HEK293 (cell line): ENCODE measurements around the gene AMPD3.

Experiments
- CTCF ChIA-PET: fragments of 350-600 bp; formaldehyde crosslinking; extraction: SDS; loops from one replicate; lab custom pipeline; 2021; ENCODE audit warnings: antibody characterized with exemption; lab: Yijun Ruan, JAX
- POLR2A ChIA-PET: fragments of 300-600 bp; formaldehyde crosslinking; extraction: SDS; loops from one replicate; lab custom pipeline; 2020; ENCODE audit warnings: antibody characterized with exemption, inconsistent platforms; lab: Yijun Ruan, JAX
- H3K27ac ChIP-seq: fragments of 200-500 bp; sonication (Bioruptor generic); 2 replicates; pipeline ENCODE4 v1.5.1; 2014; ENCODE audit warnings: low read depth, low read length, control low read depth, inconsistent platforms; ENCODE audit errors: extremely low read depth
- H3K36me3 ChIP-seq, 2 experiments: fragments of 200-500 bp in 1 of 2; sonication (Bioruptor generic) in 1 of 2; 1 replicate in 1 of 2; 2 replicates in 1 of 2; pipeline ENCODE4 v1.5.1; 2014 to 2017; ENCODE audit warnings: inconsistent platforms in 2 of 2, low read length in 2 of 2; ENCODE audit not compliant: control insufficient read depth in 2 of 2, insufficient read depth in 1 of 2
- H3K4me1 ChIP-seq: fragments of 200-500 bp; sonication (Bioruptor generic); 2 replicates; pipeline ENCODE4 v1.5.1; 2014; ENCODE audit warnings: mild to moderate bottlenecking, low read length, inconsistent platforms; ENCODE audit not compliant: control insufficient read depth, insufficient read depth
- H3K4me3 ChIP-seq: 2 replicates; pipeline ENCODE4 v1.5.1; 2011; ENCODE audit warnings: low read depth, mild to moderate bottlenecking, control low read depth, low read length, moderate library complexity
- H3K9me3 ChIP-seq: fragments of 200-500 bp; sonication (Bioruptor generic); 2 replicates; pipeline ENCODE4 v1.5.1; 2014; ENCODE audit warnings: low read depth, low read length, inconsistent platforms; ENCODE audit not compliant: control insufficient read depth, insufficient read depth
- KLF9 ChIP-seq: fragments of 450-650 bp; formaldehyde crosslinking; IDR thresholded peaks from 2 replicates; pipeline ENCODE4 v1.5.1; 2016; ENCODE audit warnings: missing biosample characterization, missing genetic modification characterization, low read depth
- MEIS1 ChIP-seq: sonication (generic); formaldehyde crosslinking; IDR thresholded peaks from 2 replicates; pipeline ENCODE4 v1.8.1; 2022; ENCODE audit warnings: missing genetic modification reagents, mild to moderate bottlenecking, borderline replicate concordance
- SETDB1 ChIP-seq: IDR thresholded peaks from one replicate; pipeline ENCODE4 v1.6.1; 2017; ENCODE audit warnings: mild to moderate bottlenecking, low read length, moderate library complexity, mixed read lengths; ENCODE audit not compliant: insufficient read length
- ZBTB6 ChIP-seq: fragments of 450-650 bp; formaldehyde crosslinking; IDR thresholded peaks from 2 replicates; pipeline ENCODE4 v1.5.1; 2017; ENCODE audit warnings: missing biosample characterization, missing genetic modification characterization
- ZFP41 ChIP-seq: fragments of 450-650 bp; formaldehyde crosslinking; IDR thresholded peaks from 2 replicates; pipeline ENCODE4 v1.5.1; 2016; ENCODE audit warnings: missing biosample characterization, missing genetic modification characterization, borderline replicate concordance
- ZNF114 ChIP-seq: fragments of 450-650 bp; formaldehyde crosslinking; IDR thresholded peaks from 2 replicates; pipeline ENCODE4 v1.5.0; 2017; ENCODE audit warnings: missing biosample characterization, missing genetic modification characterization
- ZNF133 ChIP-seq: fragments of 450-650 bp; formaldehyde crosslinking; IDR thresholded peaks from 2 replicates; pipeline ENCODE4 v1.5.1; 2016; ENCODE audit warnings: missing biosample characterization, missing genetic modification characterization
- ZNF19 ChIP-seq: fragments of 450-650 bp; formaldehyde crosslinking; IDR thresholded peaks from 2 replicates; pipeline ENCODE4; 2016; ENCODE audit warnings: missing biosample characterization, missing genetic modification characterization, low read depth
- ZNF24 ChIP-seq: fragments of 450-650 bp; formaldehyde crosslinking; IDR thresholded peaks from 2 replicates; pipeline ENCODE4 v1.5.1; 2016; ENCODE audit warnings: missing biosample characterization, missing genetic modification characterization
- ZNF248 ChIP-seq: fragments of 450-650 bp; formaldehyde crosslinking; IDR thresholded peaks from 2 replicates; pipeline ENCODE4 v1.5.1; 2017; ENCODE audit warnings: missing biosample characterization, missing genetic modification characterization
- ZNF473 ChIP-seq: fragments of 450-650 bp; formaldehyde crosslinking; IDR thresholded peaks from 2 replicates; pipeline ENCODE4 v1.5.1; 2017; ENCODE audit warnings: missing biosample characterization, missing genetic modification characterization
- ZNF488 ChIP-seq: fragments of 450-650 bp; formaldehyde crosslinking; IDR thresholded peaks from 2 replicates; pipeline ENCODE4 v1.5.1; 2016; ENCODE audit warnings: missing biosample characterization, missing genetic modification characterization
- ZNF596 ChIP-seq: fragments of 450-650 bp; IDR thresholded peaks from 2 replicates; pipeline ENCODE4 v1.5.0; 2018; ENCODE audit warnings: missing biosample characterization, mild to moderate bottlenecking, missing genetic modification characterization, moderate library complexity
- ZNF629 ChIP-seq: fragments of 450-650 bp; formaldehyde crosslinking; IDR thresholded peaks from 2 replicates; pipeline ENCODE4 v1.5.1; 2017; ENCODE audit warnings: missing biosample characterization, missing genetic modification characterization
- ZNF645 ChIP-seq: fragments of 450-650 bp; formaldehyde crosslinking; IDR thresholded peaks from 2 replicates; pipeline ENCODE4; 2016; ENCODE audit warnings: missing biosample characterization, missing genetic modification characterization
- ZNF670 ChIP-seq: fragments of 450-650 bp; formaldehyde crosslinking; IDR thresholded peaks from 2 replicates; pipeline ENCODE4 v1.5.1; 2016; ENCODE audit warnings: missing biosample characterization, missing genetic modification characterization, low read depth
- ZNF768 ChIP-seq: fragments of 450-650 bp; formaldehyde crosslinking; IDR thresholded peaks from 2 replicates; pipeline ENCODE4 v1.5.1; 2018; ENCODE audit warnings: missing biosample characterization, mild to moderate bottlenecking, missing genetic modification characterization
- ZNF776 ChIP-seq: fragments of 450-650 bp; formaldehyde crosslinking; IDR thresholded peaks from 2 replicates; pipeline ENCODE4 v1.5.0; 2017; ENCODE audit warnings: missing biosample characterization, missing genetic modification characterization, borderline replicate concordance
- TF ChIP-seq, protein P1 (sequence below): fragments of 450-650 bp; formaldehyde crosslinking; IDR thresholded peaks from 2 replicates; pipeline ENCODE4 v1.5.1; 2016; ENCODE audit warnings: missing biosample characterization, missing genetic modification characterization

The AMPD3 gene

DNA sequence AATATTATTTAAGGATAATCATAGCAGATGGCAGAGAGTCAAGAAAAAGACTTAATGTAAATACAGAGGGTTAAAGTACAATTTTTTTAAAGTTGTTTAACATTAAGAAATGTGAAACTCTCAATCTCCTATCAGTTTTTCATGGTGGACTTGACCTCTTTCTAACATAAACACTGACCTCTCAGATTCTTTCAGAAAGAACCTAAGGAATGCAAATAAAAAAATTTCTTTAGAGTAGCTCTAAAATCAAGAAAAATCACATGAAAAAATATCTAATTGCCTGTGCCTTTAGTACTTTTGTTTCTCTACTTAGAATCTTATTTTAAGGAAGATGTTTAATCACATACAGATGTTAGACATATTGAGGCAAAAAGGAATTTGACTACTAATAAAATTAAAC, 73.1 kb downstream of the AMPD3 start:
- Histone ChIP-seq H3K27ac (no peak overlapping the region), H3K4me1 (no peaks in the 10 kb centered on the region), H3K36me3 (peaks cover 0 to 59% of the 10 kb centered on the region in 2 experiments; a peak in 2 of 3 replicates), H3K4me3 (no peak overlapping the region), H3K9me3 (no peaks in the 10 kb centered on the region)
- POLR2A ChIA-PET = no interaction called here
- TF ChIP-seq MEIS1 (CRISPR knock-in tag) = no peak
- TF ChIP-seq ZNF133 (tag by site-specific recombination) = no peak
- no peak for TF ChIP-seq ZNF19 (tag by site-specific recombination)
- TF ChIP-seq ZNF596 = no peak
- no peak for TF ChIP-seq ZNF114 (tag by site-specific recombination)
- no peak for TF ChIP-seq SETDB1
- no peak for TF ChIP-seq ZNF670 (tag by site-specific recombination)
- no peak for TF ChIP-seq ZNF768 (tag by site-specific recombination)
- CTCF ChIA-PET = interaction anchor here (0.6 to 1.5 kb wide), 5 partner anchors 9 to 1708 kb away, joined by 3 to 5 read pairs (median 3); partner anchors contain the start of gene RNF141

DNA sequence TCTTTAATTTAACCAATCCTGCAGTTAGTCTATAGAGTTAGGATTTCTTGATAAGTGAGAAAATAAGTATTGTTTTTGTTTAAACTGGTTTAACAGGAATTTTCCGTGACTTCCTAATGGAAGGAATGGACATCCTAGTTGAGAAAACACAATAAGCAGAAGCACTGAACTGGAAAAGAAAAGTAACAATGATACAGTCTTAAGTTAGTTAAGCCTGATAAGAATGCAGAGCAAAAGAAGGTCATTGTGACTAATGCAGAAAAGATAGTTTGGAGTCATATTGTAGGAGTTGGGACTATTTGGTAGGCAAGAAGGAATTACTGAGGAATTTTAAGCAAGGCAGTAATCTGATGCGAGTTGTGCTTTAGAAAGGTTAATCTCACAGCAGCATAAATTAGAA, 74.2 kb downstream of the AMPD3 start:
- Histone ChIP-seq H3K36me3 (peaks cover 0 to 53% of the 10 kb centered on the region in 2 experiments; a peak in 2 of 3 replicates), H3K4me3 (no peak overlapping the region), H3K27ac (no peak overlapping the region), H3K9me3 (no peaks in the 10 kb centered on the region), H3K4me1 (no peaks in the 10 kb centered on the region)
- CTCF ChIA-PET = interaction anchor here (1.5 kb wide), 1 partner anchor 11 kb away, joined by 5 read pairs; the partner anchor contains the start of gene RNF141
- TF ChIP-seq ZNF248 (tag by site-specific recombination) (no peak), ZNF488 (tag by site-specific recombination) (no peak), ZNF473 (tag by site-specific recombination) (no peak), ZNF645 (tag by site-specific recombination) (no peak), ZBTB6 (tag by site-specific recombination) (no peak), ZNF629 (tag by site-specific recombination) (no peak), ZNF24 (tag by site-specific recombination) (no peak), ZFP41 (tag by site-specific recombination) (no peak), KLF9 (tag by site-specific recombination) (no peak), ZNF596 (no peak), ZNF776 (tag by site-specific recombination) (no peak)
- TF ChIP-seq, protein P1, sequence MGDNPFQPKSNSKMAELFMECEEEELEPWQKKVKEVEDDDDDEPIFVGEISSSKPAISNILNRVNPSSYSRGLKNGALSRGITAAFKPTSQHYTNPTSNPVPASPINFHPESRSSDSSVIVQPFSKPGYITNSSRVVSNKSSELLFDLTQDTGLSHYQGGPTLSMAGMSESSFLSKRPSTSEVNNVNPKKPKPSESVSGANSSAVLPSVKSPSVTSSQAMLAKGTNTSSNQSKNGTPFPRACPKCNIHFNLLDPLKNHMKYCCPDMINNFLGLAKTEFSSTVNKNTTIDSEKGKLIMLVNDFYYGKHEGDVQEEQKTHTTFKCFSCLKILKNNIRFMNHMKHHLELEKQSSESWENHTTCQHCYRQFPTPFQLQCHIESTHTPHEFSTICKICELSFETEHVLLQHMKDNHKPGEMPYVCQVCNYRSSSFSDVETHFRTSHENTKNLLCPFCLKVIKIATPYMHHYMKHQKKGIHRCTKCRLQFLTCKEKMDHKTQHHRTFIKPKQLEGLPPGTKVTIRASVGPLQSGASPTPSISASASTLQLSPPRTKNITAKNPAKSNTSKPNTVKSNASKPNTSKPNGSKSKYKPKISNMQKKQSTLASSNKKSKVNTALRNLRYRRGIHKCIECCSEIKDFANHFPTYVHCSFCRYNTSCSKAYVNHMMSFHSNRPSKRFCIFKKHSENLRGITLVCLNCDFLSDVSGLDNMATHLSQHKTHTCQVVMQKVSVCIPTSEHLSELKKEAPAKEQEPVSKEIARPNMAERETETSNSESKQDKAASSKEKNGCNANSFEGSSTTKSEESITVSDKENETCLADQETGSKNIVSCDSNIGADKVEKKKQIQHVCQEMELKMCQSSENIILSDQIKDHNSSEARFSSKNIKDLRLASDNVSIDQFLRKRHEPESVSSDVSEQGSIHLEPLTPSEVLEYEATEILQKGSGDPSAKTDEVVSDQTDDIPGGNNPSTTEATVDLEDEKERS (tag by site-specific recombination) = no peak
- POLR2A ChIA-PET = no interaction called here
